ENCODE results near the gene OTUD4.
"Not testable (repeated sequence)": the region's sequence is repeated elsewhere in the genome, so short reads cannot be mapped to it uniquely, and the experiment has no call there.

- TF ChIP-seq CTCF (IDR thresholded peaks at IDR 0.05; ENCODE audit: insufficient read depth, low read length); SPI1 (IDR thresholded peaks at IDR 0.05; ENCODE audit: borderline replicate concordance, low read depth); POLR2AphosphoS5 (IDR thresholded peaks at IDR 0.05; ENCODE audit: low read depth); GABPA (IDR thresholded peaks at IDR 0.05; ENCODE audit: low read depth); REST (IDR thresholded peaks at IDR 0.05; ENCODE audit: insufficient replicate concordance, low read depth): not testable (repeated sequence)
Measured at GRCh38 chr4:145179861-145180297, 510 bp downstream of the OTUD4 start.

All from HL-60 (cell line).